GM19372 (cell line): ENCODE measurements around the gene AMPH.
"Not testable (repeated sequence)": the region's sequence is repeated elsewhere in the genome, so short reads cannot be mapped to it uniquely, and the experiment has no call there.

ENCODE experiments used
- ATAC-seq: cut with Tn5 transposase; IDR thresholded peaks from one replicate; pipeline ENCODE4 v1.9.1; 2021; ENCODE audit warnings: mild to moderate bottlenecking, low read depth, moderate library complexity; ENCODE audit not compliant: unreplicated experiment

The AMPH gene

DNA sequence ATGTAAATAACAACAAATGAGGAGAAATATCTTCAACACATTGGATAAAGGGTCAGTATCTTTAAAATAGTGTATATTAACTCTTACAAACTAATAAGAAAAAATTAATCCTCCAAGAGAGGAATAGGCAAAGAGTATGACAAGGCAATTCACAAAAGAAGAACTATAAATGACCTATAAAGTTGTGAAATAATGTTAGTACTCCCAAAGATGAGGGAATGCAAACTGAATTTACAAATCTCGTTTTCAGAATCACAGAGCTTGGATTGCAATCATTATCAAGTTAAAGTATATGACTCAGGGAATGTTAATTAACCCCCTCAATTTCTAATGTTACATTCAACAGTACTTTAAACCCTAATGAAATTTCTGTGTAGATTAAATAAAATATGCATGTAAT, 270.4 kb downstream of the AMPH start:
- no peak for ATAC-seq

DNA sequence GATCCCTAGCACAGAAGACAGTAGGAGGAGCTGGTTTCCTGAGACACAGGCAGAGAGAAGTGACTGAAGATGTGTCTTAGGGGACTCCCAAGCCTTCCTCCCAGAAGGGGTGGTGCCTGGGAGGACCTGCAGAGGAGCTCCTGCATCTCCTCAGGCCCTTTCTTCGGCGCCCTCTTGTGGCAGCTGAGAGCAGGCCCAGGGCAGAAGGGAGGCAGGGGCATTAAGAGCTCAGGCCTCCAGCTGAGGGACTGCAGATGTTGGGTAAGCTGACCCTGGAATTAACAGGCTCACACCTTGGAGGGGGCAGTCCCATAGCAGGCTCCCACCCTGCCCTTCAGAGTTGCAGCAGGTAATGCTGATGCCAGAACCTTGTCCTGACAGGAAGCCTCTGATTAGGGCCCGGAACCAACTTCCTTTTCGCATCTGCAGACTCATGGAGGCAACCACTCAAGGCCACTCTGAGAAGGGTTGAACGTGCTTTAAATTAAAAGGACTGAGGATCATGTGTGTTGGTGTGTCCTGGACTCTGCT, 272.0 kb downstream of the AMPH start:
- ATAC-seq, result peak; percentile 62

DNA sequence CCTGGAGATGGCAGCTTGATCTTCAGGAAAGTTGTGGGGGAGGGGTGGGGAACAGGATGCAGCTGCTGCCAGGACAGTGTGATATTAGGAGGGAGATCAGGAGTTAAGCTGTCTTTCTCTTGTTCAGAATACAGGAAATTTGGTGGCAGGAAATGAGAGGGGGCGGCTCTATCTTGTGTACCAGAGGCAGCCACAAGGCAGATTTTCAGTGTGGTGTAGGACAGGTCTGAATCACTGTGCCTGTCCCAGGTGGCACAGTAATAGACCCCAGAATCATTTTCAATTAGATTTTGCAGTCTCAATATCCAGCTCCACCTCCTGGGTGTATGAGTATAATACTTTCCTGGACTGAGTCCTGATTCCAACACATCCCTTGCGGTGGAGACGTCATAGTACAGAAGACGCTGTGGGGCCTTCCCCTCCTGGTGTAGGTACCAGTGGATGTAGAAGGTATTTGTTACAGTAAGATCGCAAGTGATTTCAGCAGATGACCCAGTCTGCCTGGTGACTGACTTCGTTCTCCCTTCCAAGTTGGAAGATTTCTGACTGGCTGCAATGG, 272.8 kb downstream of the AMPH start:
- peak; percentile 24 for ATAC-seq

DNA sequence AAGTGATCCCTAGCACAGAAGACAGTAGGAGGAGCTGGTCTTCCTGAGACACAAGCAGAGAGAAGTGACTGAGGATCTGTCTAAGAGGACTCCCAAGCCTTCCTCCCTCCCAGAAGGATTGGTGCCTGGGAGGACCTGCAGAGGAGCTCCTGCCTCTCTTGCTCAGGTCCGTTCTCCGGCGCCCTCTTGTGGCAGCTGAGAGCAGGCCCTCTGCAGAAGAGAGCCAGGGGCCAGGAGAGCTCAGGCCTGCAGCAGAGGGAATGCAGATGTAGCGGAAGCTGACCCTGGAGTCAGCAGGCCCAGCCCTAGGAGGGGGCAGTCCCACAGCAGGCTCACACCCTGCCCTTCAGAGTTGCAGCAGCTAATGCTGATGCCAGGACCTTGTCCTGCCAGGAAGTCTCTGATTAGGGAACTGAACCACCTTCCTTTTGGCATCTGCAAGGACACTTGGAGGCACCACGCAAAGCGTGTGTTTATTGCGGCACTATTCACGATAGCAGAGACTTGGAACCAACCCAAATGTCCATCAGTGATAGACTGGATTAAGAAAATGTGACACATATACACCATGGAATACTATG, 276.8 kb downstream of the AMPH start:
- not testable (repeated sequence) for ATAC-seq

DNA sequence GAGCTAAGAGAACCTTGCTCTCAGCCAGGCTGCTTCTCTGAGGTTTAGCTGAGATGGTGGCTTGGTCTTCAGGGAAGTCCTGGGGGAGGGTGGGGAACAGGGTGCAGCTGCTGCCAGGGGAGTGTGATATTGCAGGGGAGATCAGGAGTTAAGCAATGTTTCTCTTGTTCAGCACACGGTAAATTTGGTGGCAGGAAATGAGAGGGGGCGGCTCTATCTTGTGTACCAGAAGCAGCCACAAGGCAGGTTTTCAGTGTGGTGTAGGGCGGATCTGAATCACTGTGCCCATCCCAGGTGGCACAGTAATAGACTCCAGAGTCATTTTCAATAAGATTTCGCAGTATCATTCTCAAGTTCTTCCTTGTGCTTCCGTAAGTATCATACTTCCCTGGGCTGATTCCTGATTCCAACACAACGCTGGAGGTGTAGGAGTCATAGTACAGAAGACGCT, 277.7 kb downstream of the AMPH start:
- ATAC-seq, result not testable (repeated sequence)

DNA sequence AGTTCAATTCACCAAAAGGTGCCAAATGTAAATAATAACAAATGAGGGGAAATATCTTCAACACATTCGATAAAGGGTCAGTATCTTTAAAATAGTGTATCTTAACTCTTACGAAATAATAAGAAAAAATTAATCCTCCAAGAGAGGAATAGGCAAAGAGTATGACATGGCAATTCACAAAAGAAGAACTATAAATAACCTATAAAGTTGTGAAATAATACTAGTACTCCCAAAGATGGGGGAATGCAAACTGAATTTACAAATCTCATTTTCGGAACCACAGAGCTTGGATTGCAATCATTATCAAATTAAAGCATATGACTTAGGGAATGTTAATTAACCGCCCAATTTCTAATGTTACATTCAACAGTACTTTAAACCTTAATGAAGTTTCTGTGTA, 279.6 kb downstream of the AMPH start:
- no peak for ATAC-seq

DNA sequence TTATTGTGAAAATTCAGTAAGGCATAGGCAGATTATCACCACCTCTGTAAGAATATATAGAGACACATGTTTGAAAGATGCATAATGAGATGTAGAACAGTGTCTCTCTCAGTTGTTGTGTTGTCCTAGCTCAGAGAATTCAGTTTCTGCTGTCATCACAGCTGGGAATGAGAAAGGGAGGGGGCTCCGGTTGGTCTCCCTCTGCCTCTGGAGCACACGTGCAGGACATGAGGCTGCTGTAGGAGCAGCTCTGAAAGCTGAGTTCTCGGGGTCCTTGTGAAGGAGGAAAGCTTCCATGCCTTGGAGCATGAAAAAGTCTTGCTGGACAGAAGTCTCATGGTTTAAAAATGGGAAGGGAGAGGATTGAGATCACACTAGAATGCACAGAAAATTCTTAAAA, 280.4 kb downstream of the AMPH start:
- ATAC-seq, result not testable (repeated sequence)

DNA sequence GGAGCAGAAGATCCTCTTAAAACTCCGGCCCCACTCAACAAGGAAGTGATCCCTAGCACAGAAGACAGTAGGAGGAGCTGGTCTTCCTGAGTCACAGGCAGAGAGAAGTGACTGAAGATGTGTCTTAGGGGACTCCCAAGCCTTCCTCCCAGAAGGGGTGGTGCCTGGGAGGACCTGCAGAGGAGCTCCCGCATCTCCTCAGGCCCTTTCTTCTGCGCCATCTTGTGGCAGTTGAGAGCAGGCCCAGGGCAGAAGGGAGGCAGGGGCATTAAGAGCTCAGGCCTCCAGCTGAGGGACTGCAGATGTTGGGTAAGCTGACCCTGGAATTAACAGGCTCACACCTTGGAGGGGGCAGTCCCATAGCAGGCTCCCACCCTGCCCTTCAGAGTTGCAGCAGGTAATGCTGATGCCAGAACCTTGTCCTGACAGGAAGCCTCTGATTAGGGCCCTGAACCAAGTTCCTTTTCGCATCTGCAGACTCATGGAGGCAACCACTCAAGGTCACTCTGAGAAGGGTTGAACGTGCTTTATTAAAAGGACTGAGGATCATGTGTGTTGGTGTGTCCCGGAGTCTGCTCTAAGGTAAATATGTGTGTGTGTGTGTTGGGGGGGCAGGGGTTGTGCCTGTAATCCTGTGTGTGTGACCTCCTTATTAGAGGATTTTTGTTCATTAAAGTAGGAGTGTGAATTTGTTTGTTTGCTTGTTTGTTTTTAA, 281.1 kb downstream of the AMPH start:
- ATAC-seq, result peak; percentile 59

DNA sequence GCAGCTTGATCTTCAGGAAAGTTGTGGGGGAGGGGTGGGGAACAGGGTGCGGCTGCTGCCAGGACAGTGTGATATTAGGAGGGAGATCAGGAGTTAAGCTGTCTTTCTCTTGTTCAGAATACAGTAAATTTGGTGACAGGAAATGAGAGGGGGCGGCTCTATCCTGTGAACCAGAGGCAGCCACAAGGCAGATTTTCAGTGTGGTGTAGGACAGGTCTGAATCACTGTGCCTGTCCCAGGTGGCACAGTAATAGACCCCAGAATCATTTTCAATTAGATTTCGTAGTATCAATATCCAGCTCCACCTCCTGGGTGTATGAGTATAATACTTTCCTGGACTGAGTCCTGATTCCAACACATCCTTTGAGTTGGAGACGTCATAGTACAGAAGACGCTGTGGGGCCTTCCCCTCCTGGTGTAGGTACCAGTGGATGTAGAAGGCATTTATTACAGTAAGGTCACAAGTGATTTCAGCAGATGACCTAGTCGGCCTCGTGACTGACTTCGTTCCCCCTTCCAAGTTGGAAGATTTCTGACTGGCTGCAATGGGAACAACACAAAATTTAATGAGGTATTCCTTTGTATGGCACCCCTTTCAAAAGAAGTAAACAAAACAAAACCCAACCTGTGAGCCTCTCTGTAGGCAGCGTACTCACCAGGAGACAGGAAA, 281.9 kb downstream of the AMPH start:
- peak; percentile 35 for ATAC-seq

DNA sequence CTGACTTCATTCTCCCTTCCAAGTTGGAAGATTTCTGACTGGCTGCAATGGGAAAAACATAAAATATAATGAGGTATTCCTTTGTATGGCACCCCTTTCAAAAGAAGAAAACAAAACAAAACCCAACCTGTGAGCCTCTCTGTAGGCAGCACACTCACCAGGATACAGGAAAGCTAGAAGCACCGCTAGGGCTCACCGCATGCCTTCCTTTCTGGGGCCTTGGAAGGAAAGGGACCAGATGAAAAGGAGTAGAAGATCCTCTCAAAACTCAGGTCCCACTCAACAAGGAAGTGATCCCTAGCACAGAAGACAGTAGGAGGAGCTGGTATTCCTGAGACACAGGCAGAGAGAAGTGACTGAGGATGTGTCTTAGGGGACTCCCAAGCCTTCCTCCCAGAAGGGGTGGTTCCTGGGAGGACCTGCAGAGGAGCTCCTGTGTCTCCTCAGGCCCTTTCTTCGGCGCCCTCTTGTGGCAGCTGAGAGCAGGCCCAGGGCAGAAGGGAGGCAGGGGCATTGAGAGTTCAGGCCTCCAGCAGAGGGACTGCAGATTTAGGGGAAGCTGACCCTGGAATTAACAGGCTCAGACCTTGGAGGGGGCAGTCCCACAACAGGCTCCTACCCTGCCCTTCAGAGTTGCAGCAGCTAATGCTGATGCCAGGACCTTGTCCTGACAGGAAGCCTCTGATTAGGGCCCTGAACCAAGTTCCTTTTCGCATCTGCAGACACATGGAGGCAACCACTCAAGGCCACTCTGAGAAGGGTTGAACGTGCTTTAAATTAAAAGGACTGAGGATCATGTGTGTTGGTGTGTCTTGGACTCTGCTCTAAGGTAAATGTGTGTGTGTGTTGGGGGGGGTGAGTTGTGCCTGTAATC, 285.6 kb downstream of the AMPH start:
- ATAC-seq, result peak; percentile 55

DNA sequence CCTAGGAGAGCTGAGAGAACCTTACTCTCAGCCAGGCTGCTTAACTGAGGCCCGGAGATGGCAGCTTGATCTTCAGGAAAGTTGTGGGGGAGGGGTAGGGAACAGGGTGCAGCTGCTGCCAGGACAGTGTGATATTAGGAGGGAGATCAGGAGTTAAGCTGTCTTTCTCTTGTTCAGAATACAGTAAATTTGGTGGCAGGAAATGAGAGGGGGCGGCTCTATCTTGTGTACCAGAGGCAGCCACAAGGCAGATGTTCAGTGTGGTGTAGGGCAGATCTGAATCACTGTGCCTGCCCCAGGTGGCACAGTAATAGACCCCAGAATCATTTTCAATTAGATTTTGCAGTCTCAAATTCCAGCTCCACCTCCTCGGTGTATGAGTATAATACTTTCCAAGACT, 286.4 kb downstream of the AMPH start:
- not testable (repeated sequence) for ATAC-seq

DNA sequence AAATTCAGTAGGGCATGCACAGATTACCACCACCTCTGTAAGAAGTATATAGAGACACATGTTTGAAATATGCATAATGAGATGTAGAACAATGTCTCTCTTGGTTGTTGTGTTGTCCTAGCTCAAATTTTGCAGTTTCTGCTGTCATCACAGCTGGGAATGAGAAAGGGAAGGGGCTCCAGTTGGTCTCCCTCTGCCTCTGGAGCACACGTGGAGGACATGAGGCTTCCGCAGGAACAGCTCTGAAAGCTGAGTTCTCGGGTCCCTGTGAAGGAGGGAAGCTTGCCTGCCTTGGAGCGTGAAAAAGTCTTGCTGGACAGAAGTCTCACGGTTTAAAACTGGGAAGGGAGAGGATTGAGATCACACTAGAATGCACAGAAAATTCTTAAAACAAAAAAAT, 289.0 kb downstream of the AMPH start:
- not testable (repeated sequence) for ATAC-seq

DNA sequence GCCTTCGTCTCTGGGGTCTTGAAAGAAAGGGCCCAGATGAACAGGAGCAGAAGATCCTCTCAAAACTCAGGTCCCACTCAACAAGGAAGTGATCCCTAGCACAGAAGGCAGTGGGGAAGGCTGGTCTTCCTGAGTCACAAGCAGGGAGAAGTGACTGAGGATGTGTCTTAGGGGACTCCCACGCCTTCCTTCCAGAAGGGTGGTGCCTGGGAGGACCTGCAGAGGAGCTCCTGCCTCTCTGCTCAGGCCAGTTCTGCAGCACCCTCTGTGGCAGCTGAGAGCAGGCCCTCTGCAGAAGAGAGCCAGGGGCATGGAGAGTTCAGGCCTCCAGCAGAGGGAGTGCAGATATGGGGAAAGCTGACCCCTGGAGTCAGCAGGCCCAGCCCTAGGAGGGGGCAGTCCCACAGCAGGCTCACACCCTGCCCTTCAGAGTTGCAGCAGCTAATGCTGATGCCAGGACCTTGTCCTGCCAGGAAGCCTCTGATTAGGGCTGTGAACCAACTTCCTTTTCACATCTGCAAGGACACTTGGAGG, 289.9 kb downstream of the AMPH start:
- peak; percentile 44 for ATAC-seq

DNA sequence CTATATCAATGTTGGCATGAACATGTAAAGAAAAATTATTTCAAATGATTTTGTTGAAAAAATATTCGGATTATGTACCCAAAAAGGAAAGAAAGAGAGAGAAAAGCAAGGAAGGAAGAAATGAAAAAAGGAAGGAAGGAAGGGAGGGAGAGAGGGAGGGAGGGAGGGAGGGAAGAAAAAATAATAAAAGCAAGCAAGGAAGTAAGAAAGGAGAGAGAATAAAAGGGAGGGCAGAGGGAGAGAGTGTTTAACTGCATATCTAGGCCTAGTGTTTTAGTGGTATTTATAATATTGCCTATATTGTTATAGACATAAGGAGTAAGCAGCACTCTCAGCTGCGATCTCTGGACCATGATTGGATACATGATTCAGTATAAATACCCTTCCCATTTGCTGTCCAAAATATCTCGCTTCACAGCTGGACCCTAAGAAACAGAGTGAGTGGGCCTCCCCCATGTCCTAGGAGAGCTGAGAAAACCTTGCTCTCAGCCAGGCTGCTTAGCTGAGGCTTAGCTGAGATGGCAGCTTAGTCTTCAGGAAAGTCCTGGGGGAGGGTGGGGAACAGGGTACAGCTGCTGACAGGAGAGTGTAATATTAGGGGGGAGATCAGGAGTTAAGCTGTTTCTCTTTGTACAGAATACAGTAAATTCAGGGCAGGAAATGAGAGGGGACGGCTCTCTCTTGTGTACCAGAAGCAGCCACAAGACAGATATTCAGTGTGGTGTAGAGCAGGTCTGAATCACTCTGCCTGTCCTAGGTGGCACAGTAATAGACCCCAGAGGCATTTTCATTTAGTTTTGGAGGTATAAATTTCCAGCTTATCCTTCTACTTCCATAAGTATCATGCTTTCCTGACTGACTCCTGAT, 291.0 kb downstream of the AMPH start:
- ATAC-seq, result no peak

DNA sequence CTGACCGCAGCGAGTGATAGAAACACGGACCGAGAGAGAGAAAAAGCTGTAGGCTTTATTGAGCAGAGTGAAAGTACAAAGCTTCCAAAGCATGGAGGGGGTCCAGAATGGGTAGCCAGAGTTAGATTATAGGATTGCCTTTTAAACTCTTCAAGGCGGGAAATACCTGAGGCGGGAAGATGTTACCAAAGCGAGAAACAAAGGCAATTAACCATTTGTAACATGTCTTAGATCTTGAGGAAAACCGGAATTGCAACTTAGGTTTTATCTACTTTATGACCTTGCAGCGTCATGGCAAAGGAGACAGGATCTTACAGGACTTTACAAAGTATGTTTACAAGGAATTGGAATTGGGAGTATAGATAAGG, 295.0 kb downstream of the AMPH start:
- not testable (repeated sequence) for ATAC-seq

DNA sequence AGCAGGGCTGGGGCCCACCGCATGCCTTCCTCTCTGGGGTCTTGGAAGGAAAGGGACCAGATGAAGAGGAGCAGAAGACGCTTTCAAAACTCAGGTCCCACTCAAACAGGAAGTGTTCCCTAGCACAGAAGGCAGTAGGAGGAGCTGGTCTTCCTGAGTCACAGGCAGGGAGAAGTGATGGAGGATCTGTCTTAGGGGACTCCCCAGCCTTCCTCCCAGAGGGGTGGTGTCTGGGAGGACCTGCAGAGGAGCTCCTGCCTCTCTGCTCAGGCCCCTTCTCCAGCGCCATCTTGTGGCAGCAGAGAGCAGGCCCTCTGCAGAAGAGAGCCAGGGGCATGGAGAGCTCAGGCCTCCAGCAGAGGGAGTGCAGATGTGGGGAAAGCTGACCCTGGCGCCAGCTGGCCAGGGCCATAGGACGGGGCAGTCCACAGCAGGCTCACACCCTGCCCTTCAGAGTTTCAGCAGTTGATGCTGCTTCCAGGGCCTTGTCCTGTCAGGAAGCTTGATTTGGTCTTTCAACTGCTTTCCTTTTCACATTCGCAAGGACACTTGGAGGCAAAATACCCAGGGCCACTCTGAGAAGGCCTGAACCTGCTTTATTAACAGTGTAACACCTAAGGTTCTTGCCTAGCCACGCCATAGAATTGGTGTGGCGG, 295.6 kb downstream of the AMPH start:
- ATAC-seq, result peak; percentile 97

DNA sequence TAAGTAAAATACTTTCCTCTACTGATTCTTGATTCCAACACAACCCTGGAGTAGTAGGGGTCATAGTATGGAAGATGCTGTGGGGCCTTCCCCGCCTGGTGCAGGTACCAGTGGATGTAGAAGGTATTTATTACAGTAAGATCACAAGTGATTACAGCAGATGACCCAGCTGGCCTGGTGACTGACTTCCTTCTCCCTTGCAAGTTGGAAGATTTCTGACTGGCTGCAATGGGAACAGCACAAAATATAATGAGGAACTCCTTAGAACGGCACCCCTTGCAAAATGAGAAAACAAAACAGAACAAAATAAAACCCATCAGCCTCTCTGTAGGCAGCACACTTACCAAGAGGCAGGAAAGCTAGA, 296.1 kb downstream of the AMPH start:
- ATAC-seq, result no peak

DNA sequence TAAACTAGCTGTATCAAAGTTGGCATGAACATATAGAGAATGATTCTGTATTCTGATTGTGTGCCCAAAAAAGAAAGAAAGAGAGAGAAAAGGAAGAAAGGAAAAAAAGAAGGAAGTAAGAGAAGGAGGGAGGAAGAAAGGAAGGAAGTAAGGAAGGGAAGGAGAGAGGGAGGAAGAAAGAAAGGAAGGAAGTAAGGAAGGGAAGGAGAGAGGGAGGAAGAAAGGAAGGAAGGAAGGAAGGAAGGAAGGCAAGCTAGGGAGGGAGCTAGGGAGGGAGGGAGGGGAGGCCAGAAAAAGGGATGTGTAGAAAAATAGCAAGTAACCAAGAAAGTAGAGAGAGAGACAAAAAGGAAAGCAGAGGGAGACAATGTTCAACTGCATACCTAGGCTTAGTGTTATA, 297.0 kb downstream of the AMPH start:
- no peak for ATAC-seq
